HG03060 (cell line): ENCODE results near the gene SP140.
"Not testable (repeated sequence)": the region's sequence is repeated elsewhere in the genome, so short reads cannot be mapped to it uniquely, and the experiment has no call there.

Experiments
- ATAC-seq: cut with Tn5 transposase; IDR thresholded peaks from one replicate; pipeline ENCODE4 v1.9.1; 2021; ENCODE audit warnings: low read depth, moderate number of reproducible peaks; ENCODE audit not compliant: unreplicated experiment

SP140 gene

DNA sequence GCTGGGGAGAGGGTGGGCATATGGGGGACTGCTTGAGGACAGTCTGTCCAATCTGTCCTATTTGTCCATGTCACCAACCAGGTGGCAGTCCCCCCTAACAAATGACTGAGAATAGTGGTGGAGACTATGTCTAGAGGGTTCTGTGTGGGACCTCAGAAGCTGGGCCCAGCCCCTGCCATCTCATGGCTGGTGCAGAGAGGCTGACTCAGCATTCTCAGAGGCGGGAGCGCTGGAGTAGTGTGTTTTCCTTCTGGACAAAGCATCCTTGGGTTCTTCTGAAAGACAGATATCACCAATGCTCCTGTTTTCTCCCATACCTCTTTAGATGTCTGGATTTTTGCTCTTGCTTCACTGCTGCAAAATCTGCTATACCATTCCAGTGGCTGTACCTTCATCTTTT, 57.4 kb downstream of the SP140 start:
- ATAC-seq = no peak

DNA sequence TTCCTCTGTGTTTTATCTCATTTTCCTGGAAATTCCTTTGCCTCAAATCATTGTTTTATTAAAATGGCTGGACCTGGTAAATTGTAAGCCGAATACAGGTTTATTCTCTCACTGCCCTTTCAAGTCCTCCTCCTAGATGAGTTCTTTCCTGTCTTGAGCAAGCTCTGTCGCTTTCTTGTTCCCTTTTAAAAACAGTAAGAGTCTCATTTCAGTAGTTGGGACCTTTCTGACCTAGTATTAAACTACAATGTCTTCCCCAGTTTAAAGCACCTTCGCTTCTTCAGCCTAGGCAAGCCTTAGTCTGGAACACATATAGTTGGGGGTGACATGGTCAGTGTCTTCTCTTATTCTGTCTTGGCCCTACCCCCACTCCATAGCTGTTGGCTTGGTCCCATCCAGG, 60.5 kb downstream of the SP140 start:
- ATAC-seq = no peak

DNA sequence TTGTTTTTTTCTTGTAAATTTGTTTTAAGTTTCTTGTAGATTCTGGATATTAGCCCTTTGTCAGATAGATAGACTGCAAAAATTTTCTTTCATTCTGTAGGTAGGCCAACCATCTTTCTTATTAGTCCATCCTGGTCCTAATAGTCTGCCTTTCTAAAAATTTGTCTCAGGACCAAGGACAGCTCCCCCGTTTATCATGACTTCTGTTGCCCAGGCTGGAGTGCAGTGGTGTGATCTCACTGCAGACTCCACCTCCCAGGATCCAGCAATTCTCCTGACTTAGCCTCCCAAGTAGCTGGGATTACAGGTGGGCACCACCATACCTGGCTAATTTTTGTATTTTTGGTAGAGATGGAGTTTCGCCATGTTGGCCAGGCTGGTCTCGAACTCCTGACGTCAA, 63.8 kb downstream of the SP140 start:
- ATAC-seq = not testable (repeated sequence)

DNA sequence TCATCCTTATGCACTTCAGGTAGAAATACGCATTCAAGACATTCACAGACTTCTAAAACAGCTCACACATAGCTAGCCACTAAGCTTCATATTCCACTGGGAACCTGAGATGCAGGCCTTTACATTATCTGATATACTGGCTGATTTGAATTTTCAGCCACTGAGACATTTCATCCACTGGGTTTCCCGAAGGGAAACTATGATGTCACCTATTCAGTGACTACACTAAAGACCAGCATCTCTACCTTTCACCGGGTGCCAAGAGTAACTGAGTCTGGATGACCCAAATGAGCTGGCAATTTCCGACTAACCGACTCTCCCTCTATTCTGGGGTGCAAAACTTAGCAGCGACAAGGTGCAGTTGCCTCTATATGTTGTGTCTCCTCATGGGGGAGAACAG, 69.7 kb downstream of the SP140 start:
- no peak for ATAC-seq

DNA sequence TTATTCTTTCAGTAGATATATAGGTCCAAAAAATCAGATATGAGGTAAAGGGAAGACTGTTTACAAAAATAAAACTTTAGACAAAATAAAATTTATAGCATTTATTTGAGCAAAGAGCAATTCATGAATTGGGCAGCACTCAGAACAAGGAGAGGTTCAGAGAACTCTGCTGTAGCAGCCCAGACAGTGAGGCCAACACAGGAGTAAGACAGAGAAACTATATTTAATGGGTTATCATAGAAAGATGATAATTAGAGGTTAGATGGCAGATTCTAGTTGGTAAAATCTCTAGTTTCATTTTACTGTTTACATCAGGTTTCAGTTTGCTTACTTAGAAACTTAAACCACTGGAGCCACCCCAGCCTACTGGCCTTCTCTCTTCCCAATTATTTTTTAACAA, 71.4 kb downstream of the SP140 start:
- ATAC-seq = no peak

DNA sequence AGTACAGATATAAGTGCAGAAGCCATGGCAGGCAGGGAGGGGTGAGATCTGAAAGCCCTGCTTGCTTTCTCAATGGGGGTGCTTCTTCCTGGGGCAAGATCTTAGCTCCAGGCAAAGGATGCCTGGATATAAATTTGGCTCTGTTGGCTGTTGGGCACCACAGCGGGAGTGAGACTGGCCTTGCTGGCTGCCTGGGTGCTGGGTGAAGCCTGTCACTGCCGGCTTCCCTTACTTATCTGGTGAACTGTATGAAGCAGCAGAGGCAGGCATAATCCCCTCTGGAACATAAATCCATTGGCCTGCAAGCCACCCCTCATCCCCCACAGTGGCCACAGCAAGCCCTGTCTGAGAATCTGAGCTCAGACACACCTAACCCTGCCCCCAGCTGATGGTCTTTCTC, 74.1 kb downstream of the SP140 start:
- ATAC-seq = no peak

DNA sequence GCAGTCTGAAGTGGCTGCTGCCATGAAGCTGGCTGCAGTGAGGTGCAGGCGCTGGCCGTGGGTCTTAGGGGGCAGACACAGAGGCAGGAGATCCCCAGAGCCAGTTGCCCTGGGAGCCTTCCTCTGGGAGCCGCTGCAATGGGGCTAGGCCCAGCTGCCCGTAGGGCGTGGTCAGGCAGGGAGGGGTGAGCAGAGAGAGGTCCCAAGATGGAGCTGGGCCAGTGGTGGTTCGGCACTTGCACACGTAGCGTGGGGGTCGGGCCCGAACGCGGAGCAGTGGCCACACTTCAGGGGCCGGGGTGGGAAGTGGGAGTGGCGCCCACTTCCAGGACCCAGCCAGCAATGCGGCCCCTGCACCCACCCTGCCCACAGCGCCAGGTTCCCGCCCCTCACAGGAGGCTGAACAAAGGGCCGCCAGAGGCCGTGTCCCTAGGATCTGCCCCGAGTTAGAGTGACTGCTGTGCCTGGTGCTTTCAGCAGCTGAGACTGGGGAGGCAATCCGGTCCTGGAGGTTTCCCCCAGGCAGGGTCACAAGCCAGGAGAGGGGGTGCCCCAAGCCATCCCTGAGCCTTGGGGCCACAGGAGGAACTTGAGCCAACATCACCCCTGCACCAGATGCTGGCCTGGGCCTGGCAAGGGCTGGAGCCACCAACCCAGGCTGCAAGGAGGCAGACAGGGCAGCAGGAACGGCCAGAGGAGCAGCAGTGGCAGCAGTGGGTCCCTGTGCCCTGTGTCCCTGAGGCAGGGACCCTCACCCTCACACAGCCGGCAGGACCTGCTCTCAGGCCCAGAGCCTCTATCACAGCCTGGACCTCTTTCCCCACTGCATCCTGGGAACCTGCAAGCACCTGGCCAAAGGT, 80.1 kb downstream of the SP140 start:
- no peak for ATAC-seq

DNA sequence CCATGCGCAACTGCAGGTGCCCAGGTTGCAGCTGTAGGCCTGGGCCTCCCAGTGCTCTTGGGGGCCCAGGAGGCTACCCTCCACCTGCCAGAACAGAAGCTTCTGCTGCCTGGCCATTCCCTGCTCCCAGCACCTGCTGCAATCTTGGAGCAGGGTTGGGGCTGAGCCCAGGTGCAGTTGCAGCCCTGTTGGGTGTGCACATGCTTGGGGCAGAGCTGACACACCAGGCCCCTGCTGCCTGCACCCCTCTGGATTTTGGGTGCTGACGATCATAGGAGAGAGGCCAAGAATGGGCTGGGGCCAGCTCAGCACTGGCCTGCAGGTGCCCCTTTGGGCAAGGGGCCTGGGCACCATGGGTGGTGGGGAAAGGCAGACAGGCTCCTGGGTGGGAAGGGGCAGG, 80.9 kb downstream of the SP140 start:
- no peak for ATAC-seq

DNA sequence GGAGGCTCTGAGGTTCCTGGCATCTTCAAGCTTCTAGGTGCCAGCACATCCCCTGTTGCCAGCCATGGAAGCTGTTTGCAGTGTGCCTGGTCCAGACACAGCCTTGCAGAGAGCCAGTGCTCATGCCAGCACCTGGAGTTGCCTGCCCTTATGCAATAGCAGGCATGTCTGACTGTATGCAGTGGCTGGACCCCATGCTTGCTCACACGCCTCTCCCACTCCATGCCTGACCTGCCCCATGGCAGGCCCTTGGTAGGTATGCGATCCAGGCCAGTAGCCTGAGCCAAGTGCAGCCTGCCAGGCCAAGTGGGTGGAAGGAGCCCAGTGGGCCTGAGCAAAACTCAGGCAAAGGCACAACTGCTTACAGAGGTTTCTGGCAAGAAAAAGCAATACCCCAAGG, 81.9 kb downstream of the SP140 start:
- no peak for ATAC-seq

DNA sequence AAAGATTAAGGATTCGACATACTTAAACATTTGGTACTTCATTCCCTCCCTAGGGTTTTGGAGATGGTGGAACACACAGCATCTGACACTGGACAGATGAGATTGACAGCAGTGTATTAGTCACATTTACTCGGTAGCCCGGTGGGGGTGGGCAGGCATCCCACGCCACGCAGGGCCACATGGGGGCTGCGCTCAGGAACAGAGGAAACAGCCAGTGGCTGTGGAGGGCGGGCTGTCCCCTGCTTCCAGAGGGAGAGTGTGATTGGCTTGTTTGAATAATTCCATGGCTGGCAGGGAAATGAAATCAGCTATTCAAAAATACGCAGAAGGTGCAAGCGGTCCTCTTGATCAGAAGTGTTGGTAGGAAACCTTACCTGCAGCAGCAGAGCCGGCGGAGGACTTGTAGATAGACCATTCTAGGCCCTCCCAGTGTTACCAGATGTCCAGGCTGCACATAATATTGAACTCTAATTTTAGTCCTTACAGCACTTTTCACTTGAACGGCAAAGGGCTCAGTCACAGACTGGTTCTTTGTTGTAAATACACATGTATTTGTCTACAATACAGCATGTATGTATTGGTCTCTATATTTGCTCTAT, 83.0 kb downstream of the SP140 start:
- ATAC-seq = no peak

DNA sequence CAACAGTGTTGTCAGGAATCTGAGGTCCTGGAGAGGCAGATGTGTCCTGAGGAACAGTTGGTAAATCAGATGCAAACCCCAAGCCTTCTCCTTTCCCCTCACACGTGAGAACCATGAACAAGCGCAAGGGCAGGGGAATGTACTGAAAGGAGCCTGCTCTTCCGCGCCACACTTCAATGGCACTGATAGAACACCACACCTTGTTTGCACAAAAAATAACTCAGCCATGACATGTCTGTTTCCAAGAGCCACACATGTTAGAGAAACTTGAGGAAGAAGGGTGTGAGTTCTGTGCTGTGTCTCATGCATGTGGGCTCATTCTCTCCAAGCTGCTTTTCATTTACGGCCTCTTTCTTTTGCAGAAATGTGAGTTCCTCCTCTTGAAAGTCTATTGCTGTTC, 85.3 kb downstream of the SP140 start:
- ATAC-seq = not testable (repeated sequence)

DNA sequence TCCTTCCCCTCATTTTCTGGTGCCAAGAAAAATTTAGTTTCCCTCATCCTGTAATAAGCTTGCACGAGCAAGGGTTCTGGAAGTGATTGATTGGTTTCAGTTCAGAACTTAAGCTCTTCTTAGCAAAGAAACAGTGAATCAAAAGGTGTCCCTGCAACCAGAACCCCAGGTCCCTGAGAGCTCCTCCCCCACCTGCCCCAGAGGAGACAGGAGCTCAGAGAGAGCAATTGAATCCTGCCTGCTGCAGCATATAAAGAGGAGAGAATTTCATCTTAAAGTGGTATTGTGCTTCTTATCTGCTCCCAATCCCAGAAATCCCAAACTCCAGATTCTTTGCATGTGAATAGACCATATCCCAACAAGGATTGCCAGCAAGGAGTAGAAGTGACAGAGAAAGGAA, 86.1 kb downstream of the SP140 start:
- ATAC-seq = not testable (repeated sequence)

DNA sequence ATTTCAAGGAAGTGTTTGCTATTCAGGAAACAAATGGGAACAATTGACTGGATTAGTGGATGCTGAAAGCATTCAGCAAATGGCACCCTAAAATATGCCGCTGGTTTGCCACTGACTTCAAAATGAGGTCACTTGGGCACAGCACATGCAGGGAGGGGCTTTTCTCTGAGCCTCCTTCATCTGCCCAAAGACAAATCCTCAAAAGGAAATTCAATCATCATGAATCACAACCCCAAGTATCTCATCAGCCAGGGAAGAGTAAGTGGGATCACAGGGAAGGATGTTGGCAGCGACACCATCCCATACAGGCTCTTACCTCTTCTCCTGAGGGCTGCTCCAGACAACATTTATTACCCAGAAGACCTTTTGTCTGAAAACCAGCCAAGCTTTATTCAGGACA, 87.1 kb downstream of the SP140 start:
- no peak for ATAC-seq

DNA sequence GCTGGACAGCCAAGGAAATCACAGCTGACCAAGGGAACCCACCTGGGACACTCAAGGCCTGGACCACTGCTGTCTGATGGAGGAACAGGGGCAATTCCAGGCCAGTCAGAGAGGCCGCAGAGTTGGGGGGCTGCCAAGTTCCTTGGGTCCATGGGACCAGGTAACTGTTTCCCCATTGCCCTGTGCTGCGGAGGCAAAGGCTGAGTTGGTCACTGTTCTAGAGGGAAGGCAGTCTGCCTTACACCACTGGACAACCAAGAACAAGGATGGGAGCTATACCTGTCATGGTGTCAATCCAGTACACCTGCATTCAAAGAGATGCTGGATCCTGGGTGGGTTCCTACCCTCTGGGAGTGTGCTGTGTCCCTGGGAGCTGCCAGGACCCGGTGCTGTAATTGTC, 91.8 kb downstream of the SP140 start:
- no peak for ATAC-seq

DNA sequence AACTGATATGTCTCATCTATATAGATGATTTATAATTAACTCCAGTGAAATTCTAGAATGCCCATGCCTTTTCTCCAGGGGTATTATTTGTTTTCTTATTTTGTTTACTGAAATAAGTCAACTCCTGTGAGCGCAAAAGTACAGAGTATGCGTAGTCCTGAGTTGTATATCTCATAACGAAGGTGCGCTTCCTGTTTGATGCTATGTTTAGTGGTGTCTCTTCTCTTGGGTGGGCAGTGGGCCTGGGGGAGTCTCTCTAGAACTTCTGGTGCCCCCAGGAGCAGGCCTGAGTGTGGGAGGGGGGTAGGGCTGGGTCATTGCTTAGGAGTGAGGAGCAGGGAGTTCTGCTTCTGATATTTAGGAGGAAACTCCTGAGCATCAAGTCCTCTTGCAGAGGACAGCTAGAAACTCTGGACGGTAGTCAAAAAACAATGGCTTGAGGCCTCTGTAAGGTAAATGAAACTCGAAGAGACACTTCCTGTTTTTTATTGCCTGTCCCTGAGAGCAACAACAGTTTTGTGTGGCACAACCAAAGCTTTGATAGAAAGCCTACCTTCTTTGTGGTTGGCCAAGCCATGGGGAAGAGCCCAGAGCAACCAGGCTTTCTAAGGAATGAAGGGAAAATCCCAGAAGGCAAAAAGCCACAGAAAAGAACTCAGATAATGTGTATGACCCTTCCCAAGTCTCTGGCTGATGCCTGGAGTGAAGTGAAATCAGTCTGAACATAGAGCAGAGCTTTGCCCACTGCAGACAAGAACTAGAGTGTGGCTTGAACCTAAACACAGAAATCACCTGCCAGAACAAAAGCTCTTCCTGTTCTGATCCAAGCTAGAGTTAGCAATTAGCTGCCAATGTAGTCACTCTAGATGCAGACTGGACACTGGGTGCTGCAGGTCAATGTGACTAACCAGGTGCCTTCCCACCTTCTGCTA, 92.9 kb downstream of the SP140 start:
- ATAC-seq = peak; percentile 4

DNA sequence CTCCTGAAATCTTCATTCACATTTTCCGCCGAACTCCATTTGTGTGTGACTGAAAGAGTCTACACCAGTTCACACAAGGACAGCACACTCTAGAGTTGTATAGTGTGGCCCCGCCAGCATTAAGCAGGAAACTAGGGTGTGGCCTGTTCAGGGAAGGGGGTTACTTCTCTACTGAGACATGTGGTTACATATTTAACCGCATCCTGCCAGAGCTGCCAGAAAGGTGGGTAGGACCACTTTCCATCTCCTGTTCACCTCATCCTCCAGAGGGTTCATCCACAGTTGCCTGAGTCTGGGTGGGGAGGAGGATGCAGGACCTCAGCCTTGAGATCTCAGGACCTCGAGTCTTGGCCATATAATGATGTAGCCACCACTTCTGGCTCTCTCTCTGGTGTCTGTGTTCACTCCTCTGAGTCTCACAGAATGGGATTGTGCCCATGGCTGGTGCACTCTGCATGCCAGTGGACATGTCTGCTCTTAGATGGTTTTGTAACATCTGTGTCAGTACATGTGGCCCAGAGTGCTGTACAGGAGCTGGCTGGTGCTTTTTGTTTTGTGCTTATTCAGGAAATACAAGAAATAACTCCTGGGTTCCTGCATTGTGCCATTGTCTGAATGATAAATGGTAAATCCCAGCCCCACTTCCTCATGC, 93.8 kb downstream of the SP140 start:
- peak; percentile 71 for ATAC-seq

DNA sequence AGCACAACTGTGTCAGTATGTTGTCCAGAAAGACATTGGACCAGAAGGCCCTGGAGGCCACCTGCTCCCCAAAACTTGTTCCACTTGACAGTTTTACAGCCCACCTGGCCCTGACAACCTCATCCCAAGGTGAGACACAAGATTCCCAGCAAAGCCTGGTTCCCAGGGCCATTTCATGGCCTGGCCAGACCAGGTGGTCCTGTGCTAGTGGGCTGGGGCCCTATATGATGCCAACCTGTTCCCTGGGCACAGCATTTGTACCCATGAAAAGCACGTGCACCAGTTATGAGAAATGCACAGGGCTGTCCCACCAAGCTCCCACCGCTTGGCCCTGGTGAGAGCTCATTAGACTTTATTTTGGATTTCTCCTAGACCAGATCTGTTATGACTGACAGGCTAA, 95.5 kb downstream of the SP140 start:
- no peak for ATAC-seq

DNA sequence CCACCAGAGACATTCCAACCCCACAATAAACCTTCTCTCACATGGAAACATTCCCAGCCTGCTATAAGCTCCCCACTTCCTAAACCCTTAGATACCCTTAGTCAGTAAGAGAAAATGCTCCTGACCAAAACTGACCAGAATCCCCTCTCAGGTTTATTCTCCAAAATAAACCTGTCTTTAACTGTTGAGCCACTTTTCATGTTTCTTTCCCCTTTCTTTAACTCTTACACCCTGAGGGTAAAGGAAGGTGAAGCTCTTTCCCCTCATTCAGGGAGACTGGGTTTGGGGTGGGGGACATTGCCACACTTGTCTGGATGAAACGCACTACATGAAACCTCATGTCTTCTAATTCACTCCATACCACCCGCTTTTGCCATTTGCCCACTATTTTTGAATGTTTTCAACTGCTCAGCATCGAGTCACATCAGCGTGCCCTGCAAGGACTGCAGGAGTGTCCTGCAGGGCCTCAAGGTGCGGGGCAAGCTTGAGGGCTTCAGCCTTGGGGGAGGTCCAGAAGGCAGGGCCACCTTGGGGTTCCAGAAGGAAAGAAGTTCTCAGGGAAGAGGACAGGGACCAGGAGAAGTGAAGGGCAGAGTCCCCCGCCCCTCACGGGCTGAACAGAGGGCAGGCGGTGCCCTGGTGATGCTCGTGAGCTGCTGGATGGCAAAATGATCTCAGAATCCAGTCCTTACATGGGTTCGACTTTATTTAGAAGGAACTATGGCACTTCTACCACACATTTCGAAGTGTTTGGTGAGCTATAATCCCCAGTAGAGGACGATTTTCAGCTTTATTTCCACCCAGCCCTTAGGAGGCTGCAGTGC, 97.2 kb downstream of the SP140 start:
- ATAC-seq = no peak

DNA sequence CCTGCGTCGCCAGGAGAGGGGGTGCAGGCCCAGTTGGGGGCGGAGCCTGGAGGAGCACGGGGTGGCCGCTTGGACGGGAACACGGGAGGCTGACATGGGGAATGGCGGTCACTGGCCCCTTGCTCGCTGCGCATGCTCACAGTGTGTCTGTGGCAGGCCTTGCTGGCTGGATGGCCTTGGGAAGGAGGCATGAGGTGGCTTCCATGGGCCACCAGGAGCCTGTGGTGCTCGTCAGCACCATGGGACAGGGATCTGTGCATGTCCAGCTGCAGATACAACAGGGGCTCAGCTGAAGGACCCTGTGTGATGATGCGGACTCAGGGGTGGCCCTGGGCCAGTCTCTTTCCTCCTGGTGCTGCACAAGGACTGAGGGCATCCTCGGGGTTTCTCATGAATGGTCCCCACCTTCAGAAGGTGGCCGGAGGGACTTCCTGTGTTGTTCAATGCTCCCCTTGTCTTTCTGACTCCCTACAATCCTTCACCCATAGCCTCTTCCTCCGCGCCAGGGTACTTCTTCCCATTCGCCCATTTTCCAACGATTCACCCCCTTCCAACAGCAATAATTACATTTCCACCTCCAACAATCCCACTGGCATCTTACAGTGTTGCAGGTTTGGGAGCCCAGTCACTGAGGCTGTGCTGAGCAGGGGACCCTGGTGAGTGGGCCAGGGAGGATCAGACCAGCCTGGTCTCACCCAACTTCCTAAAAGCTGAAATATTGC, 98.0 kb downstream of the SP140 start:
- ATAC-seq = no peak
